Measurements from ENCODE around the gene ITGA3.

The ITGA3 gene

GRCh38 chr17:50114401-50114800 lies 58.5 kb downstream of the ITGA3 start:
- Histone ChIP-seq H2AFZ (ENCODE audit: low read length) (no peak overlapping the region), H3K27me3 (ENCODE audit: insufficient read depth, low read length, poor library complexity, severe bottlenecking) (no peaks in the 10 kb centered on the region), H3K4me2 (ENCODE audit: low read depth, low read length, poor library complexity, severe bottlenecking) (no peak overlapping the region), H3K9me2 (replicated peaks; ENCODE audit: low read depth, low read length) (no peaks in the 10 kb centered on the region), H3K4me1 (ENCODE audit: insufficient read depth, low read length, poor library complexity, severe bottlenecking) (no peaks in the 10 kb centered on the region), H3K36me3 (ENCODE audit: insufficient read depth, low read length) (peaks cover 6% of the 10 kb centered on the region; the same call in 1 of the 2 replicates), H3F3A (ENCODE audit: low read depth) (no peaks in the 10 kb centered on the region), H3K9ac (ENCODE audit: low read depth, low read length, poor library complexity, severe bottlenecking) (no peak overlapping the region), H4K20me1 (ENCODE audit: insufficient read depth, low read length, poor library complexity, severe bottlenecking) (no peaks in the 10 kb centered on the region), H3K9me3 (ENCODE audit: insufficient read depth, low read depth, low read length) (no peaks in the 10 kb centered on the region), H3K4me3 (ENCODE audit: low read length, poor library complexity, severe bottlenecking) (no peak overlapping the region), H3K79me2 (ENCODE audit: insufficient read depth, low read length) (no peaks in the 10 kb centered on the region)
- TF ChIP-seq EZH2phosphoT487 (IDR thresholded peaks at IDR 0.05; ENCODE audit: borderline replicate concordance) = no peak
- TF ChIP-seq CTCF (conservative IDR thresholded peaks at IDR 0.05; ENCODE audit: low read length) = no peak

GRCh38 chr17:50114849-50115357 lies 59.0 kb downstream of the ITGA3 start:
- Histone ChIP-seq H3K4me1 (ENCODE audit: insufficient read depth, low read length, poor library complexity, severe bottlenecking) (no peaks in the 10 kb centered on the region), H3K4me2 (ENCODE audit: low read depth, low read length, poor library complexity, severe bottlenecking) (no peak overlapping the region), H3K9me3 (ENCODE audit: insufficient read depth, low read depth, low read length) (no peaks in the 10 kb centered on the region), H4K20me1 (ENCODE audit: insufficient read depth, low read length, poor library complexity, severe bottlenecking) (no peaks in the 10 kb centered on the region), H3K36me3 (ENCODE audit: insufficient read depth, low read length) (peaks cover 4% of the 10 kb centered on the region; the same call in 1 of the 2 replicates), H3F3A (ENCODE audit: low read depth) (no peaks in the 10 kb centered on the region), H3K27me3 (ENCODE audit: insufficient read depth, low read length, poor library complexity, severe bottlenecking) (no peaks in the 10 kb centered on the region), H3K79me2 (ENCODE audit: insufficient read depth, low read length) (no peaks in the 10 kb centered on the region), H2AFZ (ENCODE audit: low read length) (no peak overlapping the region), H3K9me2 (replicated peaks; ENCODE audit: low read depth, low read length) (no peaks in the 10 kb centered on the region), H3K9ac (ENCODE audit: low read depth, low read length, poor library complexity, severe bottlenecking) (no peak overlapping the region), H3K4me3 (ENCODE audit: low read length, poor library complexity, severe bottlenecking) (no peak overlapping the region)
- peak; percentile 92 for TF ChIP-seq CTCF (conservative IDR thresholded peaks at IDR 0.05; ENCODE audit: low read length)
- no peak for TF ChIP-seq EZH2phosphoT487 (IDR thresholded peaks at IDR 0.05; ENCODE audit: borderline replicate concordance)

- Histone ChIP-seq H3K9ac (ENCODE audit: low read depth, low read length, poor library complexity, severe bottlenecking) (no peak overlapping the region), H3K27me3 (ENCODE audit: insufficient read depth, low read length, poor library complexity, severe bottlenecking) (no peaks in the 10 kb centered on the region), H3K4me3 (ENCODE audit: low read length, poor library complexity, severe bottlenecking) (no peak overlapping the region), H3K36me3 (ENCODE audit: insufficient read depth, low read length) (no peaks in the 10 kb centered on the region), H2AFZ (ENCODE audit: low read length) (no peak overlapping the region), H4K20me1 (ENCODE audit: insufficient read depth, low read length, poor library complexity, severe bottlenecking) (no peaks in the 10 kb centered on the region), H3F3A (ENCODE audit: low read depth) (no peaks in the 10 kb centered on the region), H3K4me2 (ENCODE audit: low read depth, low read length, poor library complexity, severe bottlenecking) (no peak overlapping the region), H3K9me3 (ENCODE audit: insufficient read depth, low read depth, low read length) (no peaks in the 10 kb centered on the region), H3K9me2 (replicated peaks; ENCODE audit: low read depth, low read length) (no peaks in the 10 kb centered on the region), H3K79me2 (ENCODE audit: insufficient read depth, low read length) (no peaks in the 10 kb centered on the region), H3K4me1 (ENCODE audit: insufficient read depth, low read length, poor library complexity, severe bottlenecking) (no peaks in the 10 kb centered on the region)
- TF ChIP-seq EZH2phosphoT487 (IDR thresholded peaks at IDR 0.05; ENCODE audit: borderline replicate concordance) = no peak
- TF ChIP-seq CTCF (conservative IDR thresholded peaks at IDR 0.05; ENCODE audit: low read length) = no peak
Measured at GRCh38 chr17:50115756-50116155, 59.8 kb downstream of the ITGA3 start.
